Prostate gland (tissue), 2 donors: ENCODE measurements around the gene CAPZA2. TPM values are rescaled to one million over a fixed set of nuclear protein-coding genes. Genes with fewer than 3 reads are reported as not detected.

Experiments
- DNase-seq: peaks from one replicate; pipeline ENCODE4 v3.0.0-alpha.2; 2019; ENCODE audit warnings: low spot score
- H3K27ac ChIP-seq, 2 donors: fragments of 200-600 bp; sonication (generic); 2 replicates each; pipeline ENCODE4 v1.5.1; 2017 to 2019
- H3K27me3 ChIP-seq: fragments of 200-600 bp; sonication (generic); replicated peaks from 2 replicates; pipeline ENCODE4 v1.5.1; 2019; ENCODE audit not compliant: insufficient read depth
- H3K36me3 ChIP-seq, 2 donors: fragments of 200-600 bp; sonication (generic); 1 replicate in 1 of 2; 2 replicates in 1 of 2; pipeline versions ENCODE4 v1.5.1 to v1.8.1; 2017 to 2019
- H3K4me1 ChIP-seq: fragments of 200-600 bp; sonication (generic); replicated peaks from 2 replicates; pipeline ENCODE4 v1.5.1; 2019
- H3K4me3 ChIP-seq, 2 donors: fragments of 200-600 bp; sonication (generic); 2 replicates each; pipeline ENCODE4 v1.5.1; 2017 to 2019
- H3K9me3 ChIP-seq: fragments of 200-600 bp; sonication (generic); 2 replicates; pipeline ENCODE4 v1.5.1; 2017
- CTCF ChIP-seq, 4 experiments: fragments of 200-600 bp in 2 of 4; fragments of 450-650 bp in 2 of 4; sonication (generic) in 2 of 4; IDR thresholded peaks; 1 replicate in 3 of 4; 2 replicates in 1 of 4; pipeline ENCODE4 v1.5.1; 2016 to 2019; ENCODE audit warnings: antibody characterized with exemption in 4 of 4, mild to moderate bottlenecking in 2 of 4, moderate library complexity in 2 of 4
- POLR2A ChIP-seq: fragments of 450-650 bp; IDR thresholded peaks from one replicate; pipeline ENCODE4 v1.6.1; 2016; ENCODE audit warnings: antibody characterized with exemption, mild to moderate bottlenecking
- POLR2AphosphoS5 ChIP-seq: sonication (generic); formaldehyde crosslinking; IDR thresholded peaks from one replicate; pipeline ENCODE4 v1.6.1; 2017; ENCODE audit warnings: antibody characterized with exemption
- WGBS: methylation state at CpG from one replicate; pipeline ENCODE4 v1.1.5; 2018; 5-methylcytosine and 5-hydroxymethylcytosine counted together
- intact Hi-C: fragments of 100-400 bp; cut with DNase I; formaldehyde crosslinking; loops from one replicate; pipeline ENCODE4 v1.14.2; 2022
- total RNA-seq, 2 donors: library from RNA; depleted of rRNA; stranded (reverse); fragments of >200 nt; gene quantifications; one replicate each; pipeline ENCODE4 v1.1.0, GENCODE V29; 2016

CAPZA2 gene
- total RNA-seq, 2 donors from 2014 or later: 76.0 to 80.0 TPM

DNA sequence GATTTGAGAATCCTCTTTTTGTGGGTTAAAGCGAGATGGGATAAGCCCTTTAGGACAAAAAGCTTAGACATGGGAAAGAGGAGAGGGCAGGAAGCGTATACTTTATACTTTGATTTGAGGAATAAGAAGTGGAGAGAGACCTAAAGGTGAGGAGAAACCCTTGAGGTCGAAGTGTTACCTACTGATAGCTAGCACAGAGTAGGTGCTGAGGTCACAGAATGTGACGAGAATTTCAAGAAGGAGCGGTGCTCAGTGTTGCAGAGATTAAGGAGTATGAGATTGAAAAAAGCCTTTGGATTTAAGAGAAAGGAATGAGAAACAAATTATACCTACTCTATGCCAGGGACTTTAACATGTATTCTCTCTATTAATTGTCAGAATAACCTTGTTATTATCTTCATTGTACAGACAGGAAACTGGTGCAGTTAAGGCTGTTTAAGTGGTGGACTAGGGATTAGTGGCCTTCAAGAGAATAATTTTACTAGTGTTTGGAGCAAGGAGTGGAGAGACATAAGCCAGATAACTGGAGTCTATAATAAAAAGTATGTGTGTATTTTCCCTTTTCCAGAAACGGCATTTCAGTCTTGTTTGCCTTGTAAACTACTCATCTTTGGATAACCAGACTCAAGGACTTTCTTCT is 8.8 kb downstream of the CAPZA2 start:
- WGBS: 83% methylated on average over 6 of the region's 6 CpGs
- intact Hi-C loops: no loop called here
- Histone ChIP-seq H3K36me3 (no peaks in the 10 kb centered on the region), H3K4me1 (no peaks in the 10 kb centered on the region), H3K27ac (no peak overlapping the region), H3K27me3 (no peaks in the 10 kb centered on the region), H3K4me3 (no peak overlapping the region), H3K9me3 (no peaks in the 10 kb centered on the region)
- no peak for DNase-seq
- TF ChIP-seq CTCF (IDR thresholded peaks at IDR 0.05): no peak
- no peak for TF ChIP-seq POLR2A
- TF ChIP-seq POLR2AphosphoS5: no peak

DNA sequence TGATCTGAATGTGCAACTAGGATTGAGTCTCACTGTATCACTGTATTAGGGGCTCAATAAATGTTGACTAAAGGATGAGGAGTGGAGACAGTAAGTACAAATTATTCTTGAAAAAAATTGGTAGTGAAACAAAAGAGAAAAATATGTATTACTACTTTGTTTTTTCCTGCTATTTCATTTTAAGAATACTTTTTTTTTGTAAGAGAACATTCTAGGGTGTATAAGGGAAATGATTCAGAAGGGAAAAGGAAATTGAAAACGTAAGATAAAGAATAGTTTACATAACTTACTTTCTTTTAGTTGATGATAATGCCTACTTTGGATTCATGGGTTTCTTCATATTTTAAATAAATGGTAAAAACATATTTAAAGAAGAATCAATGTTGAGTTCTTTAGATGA is 9.6 kb downstream of the CAPZA2 start:
- H3K4me3 ChIP-seq: no peak overlapping the region
- DNase-seq: no peak
- intact Hi-C loops: no loop called here
- no peaks in the 10 kb centered on the region for H3K36me3 ChIP-seq
- no peaks in the 10 kb centered on the region for H3K4me1 ChIP-seq
- WGBS: 69% methylated on average over 1 of the region's 1 CpG
- no peaks in the 10 kb centered on the region for H3K27me3 ChIP-seq
- H3K27ac ChIP-seq: no peak overlapping the region
- no peak for TF ChIP-seq POLR2A
- no peaks in the 10 kb centered on the region for H3K9me3 ChIP-seq

- Histone ChIP-seq H3K27ac (no peak overlapping the region), H3K36me3 (no peaks in the 10 kb centered on the region), H3K4me1 (no peaks in the 10 kb centered on the region), H3K9me3 (no peaks in the 10 kb centered on the region), H3K4me3 (no peak overlapping the region), H3K27me3 (no peaks in the 10 kb centered on the region)
- intact Hi-C loops: no loop called here
- TF ChIP-seq CTCF (IDR thresholded peaks at IDR 0.05) (no peak), POLR2AphosphoS5 (no peak), POLR2A (no peak)
- DNase-seq: no peak
- 64% methylated on average over 1 of the region's 1 CpG for WGBS
These were observed 11.2 kb downstream of the CAPZA2 start for GRCh38 chr7:116873619-116874018.

DNA sequence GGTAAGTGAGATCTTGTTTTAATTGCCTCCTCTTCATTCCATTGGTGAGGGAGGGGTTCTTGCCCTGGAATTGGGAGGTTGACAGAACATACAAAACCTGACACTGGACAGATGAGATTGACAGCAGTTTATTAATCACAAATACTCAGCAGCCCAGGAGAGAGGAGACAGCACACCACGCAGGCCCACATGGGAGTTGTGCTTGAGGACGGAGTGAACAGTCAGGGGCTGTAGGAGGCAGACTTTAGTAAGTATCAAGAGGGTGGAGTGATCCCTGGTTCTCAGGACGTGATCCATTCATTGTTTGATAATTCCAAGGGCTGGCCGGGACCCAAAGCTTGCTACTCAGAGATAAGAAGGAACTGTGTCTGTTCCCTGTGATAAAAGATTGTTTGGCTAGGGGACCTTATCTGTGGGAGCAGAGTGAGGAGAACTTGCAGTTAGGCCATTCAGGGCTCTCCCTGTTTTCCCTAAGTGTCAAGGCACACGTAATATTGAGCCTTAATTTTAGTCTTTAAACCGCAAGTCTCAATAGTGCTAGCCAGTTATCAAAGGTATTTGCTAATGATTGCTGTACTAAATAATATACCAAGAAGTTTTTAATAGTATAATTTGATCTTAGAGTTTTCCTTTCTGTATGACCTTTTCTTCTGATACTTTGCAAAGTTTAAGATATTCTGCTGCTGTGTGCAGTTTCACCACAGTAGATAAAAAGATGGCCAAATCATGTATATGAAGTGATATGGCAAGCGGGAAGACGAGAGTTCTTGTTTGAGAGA is 14.5 kb downstream of the CAPZA2 start:
- Histone ChIP-seq H3K27ac (no peak overlapping the region), H3K27me3 (no peaks in the 10 kb centered on the region), H3K4me1 (no peaks in the 10 kb centered on the region), H3K9me3 (no peaks in the 10 kb centered on the region), H3K4me3 (no peak overlapping the region), H3K36me3 (no peaks in the 10 kb centered on the region)
- TF ChIP-seq CTCF (IDR thresholded peaks at IDR 0.05) (no peak), POLR2A (no peak)
- 77% methylated on average over 8 of the region's 8 CpGs for WGBS
- DNase-seq: no peak
- intact Hi-C loops: no loop called here

- TF ChIP-seq CTCF (IDR thresholded peaks at IDR 0.05) (no peak), POLR2AphosphoS5 (no peak), POLR2A (no peak)
These were observed 15.2 kb downstream of the CAPZA2 start for GRCh38 chr7:116877443-116878217.

More at GRCh38 chr7:116877443-116878217, 15.2 kb downstream of the CAPZA2 start:
- Histone ChIP-seq H3K27ac (no peak overlapping the region), H3K4me1 (no peaks in the 10 kb centered on the region), H3K4me3 (no peak overlapping the region), H3K9me3 (no peaks in the 10 kb centered on the region), H3K36me3 (no peaks in the 10 kb centered on the region), H3K27me3 (no peaks in the 10 kb centered on the region)
- 86% methylated on average over 3 of the region's 3 CpGs for WGBS
- intact Hi-C loops: no loop called here
- no peak for DNase-seq
